ENCODE results near the gene PARD3B. TPM values are rescaled to one million over a fixed set of nuclear protein-coding genes. Genes with fewer than 3 reads are reported as not detected.

The PARD3B gene
- total RNA-seq, 2 donors from 2014 or later: 14.7 to 25.0 TPM

DNA sequence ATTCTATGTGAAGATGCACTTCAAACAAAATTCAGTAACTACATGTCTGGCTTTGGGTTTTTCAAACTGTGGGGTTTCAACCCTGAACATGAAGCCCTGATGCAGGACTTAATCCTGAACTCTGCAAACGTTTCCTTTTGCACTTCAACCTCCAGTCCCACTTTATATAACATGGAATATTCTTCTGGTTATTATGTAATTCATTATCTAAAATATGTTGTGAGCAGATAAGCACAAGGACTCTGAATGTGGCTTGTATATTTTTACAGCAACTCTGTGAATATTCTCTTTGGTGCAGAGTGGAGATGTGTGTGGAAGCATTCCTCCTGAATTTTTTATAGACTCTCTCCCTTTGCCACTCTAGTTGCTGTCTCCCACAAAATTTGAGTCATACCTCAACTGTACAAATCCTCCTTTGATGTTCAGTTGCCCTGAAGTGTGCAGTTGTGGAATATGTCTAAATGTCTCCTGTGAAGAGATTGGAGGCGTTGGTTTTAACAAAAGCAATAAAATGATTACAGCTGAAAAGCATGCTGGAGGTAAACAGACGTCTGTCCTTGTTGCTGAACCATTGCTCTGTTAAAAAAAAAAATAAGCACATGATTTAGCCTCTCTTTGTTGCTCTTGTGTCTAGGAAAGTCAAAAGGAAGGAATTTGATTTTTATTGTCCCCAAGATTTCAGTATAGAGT is 931.9 kb downstream of the PARD3B start:
- no peaks in the 10 kb centered on the region for H3K36me3 ChIP-seq
- no peaks in the 10 kb centered on the region for H3K27me3 ChIP-seq (replicated peaks; ENCODE audit: insufficient read depth)
- intact Hi-C loops (cut with DNase I): no loop called here
- TF ChIP-seq POLR2A (IDR thresholded peaks at IDR 0.05) (no peak), POLR2AphosphoS5 (IDR thresholded peaks at IDR 0.05) (no peak)
- TF ChIP-seq, protein P1, sequence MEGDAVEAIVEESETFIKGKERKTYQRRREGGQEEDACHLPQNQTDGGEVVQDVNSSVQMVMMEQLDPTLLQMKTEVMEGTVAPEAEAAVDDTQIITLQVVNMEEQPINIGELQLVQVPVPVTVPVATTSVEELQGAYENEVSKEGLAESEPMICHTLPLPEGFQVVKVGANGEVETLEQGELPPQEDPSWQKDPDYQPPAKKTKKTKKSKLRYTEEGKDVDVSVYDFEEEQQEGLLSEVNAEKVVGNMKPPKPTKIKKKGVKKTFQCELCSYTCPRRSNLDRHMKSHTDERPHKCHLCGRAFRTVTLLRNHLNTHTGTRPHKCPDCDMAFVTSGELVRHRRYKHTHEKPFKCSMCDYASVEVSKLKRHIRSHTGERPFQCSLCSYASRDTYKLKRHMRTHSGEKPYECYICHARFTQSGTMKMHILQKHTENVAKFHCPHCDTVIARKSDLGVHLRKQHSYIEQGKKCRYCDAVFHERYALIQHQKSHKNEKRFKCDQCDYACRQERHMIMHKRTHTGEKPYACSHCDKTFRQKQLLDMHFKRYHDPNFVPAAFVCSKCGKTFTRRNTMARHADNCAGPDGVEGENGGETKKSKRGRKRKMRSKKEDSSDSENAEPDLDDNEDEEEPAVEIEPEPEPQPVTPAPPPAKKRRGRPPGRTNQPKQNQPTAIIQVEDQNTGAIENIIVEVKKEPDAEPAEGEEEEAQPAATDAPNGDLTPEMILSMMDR (IDR thresholded peaks at IDR 0.05): no peak
- H3K27ac ChIP-seq: no peak overlapping the region
- H3K9me3 ChIP-seq: no peaks in the 10 kb centered on the region
- H3K4me3 ChIP-seq: no peak overlapping the region
- DNase-seq (ENCODE audit: low spot score): no peak
- H3K4me1 ChIP-seq (replicated peaks): no peaks in the 10 kb centered on the region
- WGBS: 45% methylated on average over 3 of the region's 3 CpGs

DNA sequence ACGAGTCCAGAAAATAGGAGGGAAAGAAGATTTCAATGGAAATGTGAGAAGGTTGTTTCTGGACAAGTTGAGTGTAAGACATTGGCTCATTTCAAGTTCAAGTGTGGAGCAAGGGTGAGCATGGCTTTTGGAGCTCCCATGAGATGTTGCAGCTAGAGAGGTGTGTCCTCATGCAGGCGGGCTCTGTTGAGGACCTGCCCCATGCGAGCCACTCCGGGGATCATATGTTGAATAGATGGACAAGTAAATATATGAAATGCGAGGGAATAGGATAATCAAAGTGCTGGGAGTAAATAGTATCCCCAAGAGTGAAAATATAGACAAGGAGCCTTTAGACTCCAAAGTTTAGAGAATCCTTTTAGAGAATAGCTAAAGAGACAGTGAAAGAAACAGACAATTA is 936.6 kb downstream of the PARD3B start:
- no peak for DNase-seq (ENCODE audit: low spot score)
- H3K27ac ChIP-seq: no peak overlapping the region
- intact Hi-C loops (cut with DNase I): no loop called here
- no peaks in the 10 kb centered on the region for H3K4me1 ChIP-seq (replicated peaks)
- H3K9me3 ChIP-seq: no peaks in the 10 kb centered on the region
- no peaks in the 10 kb centered on the region for H3K27me3 ChIP-seq (replicated peaks; ENCODE audit: insufficient read depth)
- H3K36me3 ChIP-seq: no peaks in the 10 kb centered on the region
- no peak overlapping the region for H3K4me3 ChIP-seq
- WGBS: 97% methylated on average over 5 of the region's 5 CpGs
- TF ChIP-seq POLR2AphosphoS5 (IDR thresholded peaks at IDR 0.05): no peak
- no peak for TF ChIP-seq POLR2A (IDR thresholded peaks at IDR 0.05)
- TF ChIP-seq, protein P1 (IDR thresholded peaks at IDR 0.05): no peak

DNA sequence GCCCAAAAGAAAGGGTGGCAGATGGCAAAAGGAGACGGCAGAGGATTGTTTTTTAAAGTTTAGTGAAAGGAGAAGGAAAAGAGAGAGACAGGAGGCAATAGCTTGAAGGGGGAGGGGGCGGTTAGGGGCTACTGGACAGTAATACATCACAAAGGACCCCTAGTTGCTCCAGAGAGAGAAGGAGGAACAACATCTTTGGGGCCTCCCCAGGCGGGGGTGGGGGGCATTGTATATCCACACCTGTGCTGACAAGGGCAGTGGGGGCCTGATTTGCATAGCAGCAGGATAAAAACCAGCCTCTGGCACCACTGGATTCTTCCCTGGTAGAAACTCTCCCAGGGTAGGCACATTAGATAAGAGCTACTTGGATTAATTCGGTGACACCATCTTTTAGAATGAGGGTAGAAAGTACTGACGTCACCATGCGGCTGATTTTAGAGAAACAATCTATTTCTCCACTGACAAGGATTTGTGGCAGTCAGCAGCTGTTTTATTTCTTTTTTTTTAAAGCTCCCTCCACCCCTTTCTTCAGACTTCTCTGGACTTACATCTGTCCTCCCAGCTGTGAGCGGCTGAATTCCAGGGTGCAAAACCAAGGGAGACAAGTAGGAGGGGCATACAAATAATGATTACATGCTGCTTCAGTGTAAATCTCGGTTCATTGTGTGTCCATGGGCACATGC is 937.3 kb downstream of the PARD3B start:
- no peak overlapping the region for H3K27ac ChIP-seq
- no peaks in the 10 kb centered on the region for H3K4me1 ChIP-seq (replicated peaks)
- no peaks in the 10 kb centered on the region for H3K9me3 ChIP-seq
- TF ChIP-seq, protein P1 (IDR thresholded peaks at IDR 0.05): no peak
- TF ChIP-seq POLR2A (IDR thresholded peaks at IDR 0.05) (no peak), POLR2AphosphoS5 (IDR thresholded peaks at IDR 0.05) (no peak)
- no peak overlapping the region for H3K4me3 ChIP-seq
- H3K36me3 ChIP-seq: no peaks in the 10 kb centered on the region
- 83% methylated on average over 8 of the region's 8 CpGs for WGBS
- DNase-seq (ENCODE audit: low spot score): no peak
- no peaks in the 10 kb centered on the region for H3K27me3 ChIP-seq (replicated peaks; ENCODE audit: insufficient read depth)
- intact Hi-C loops (cut with DNase I): no loop called here

DNA sequence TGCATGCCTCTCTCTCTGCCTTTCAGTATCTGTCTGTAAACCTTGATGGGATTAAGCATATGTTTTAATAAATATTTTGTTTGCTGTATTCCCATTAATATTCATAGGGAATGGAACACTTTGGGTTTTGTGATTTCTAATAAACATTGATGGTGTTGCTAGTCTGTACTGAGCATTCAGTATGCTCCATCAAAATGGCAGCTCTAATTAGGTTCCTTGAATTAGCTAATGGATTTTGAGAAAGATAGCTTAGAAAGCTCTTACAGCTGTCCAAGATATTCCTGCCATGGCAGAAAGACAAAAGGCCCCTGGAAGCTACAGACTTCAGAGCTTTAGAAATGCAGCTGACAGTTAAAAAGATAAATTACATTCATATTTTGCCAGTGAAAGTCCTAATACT is 937.8 kb downstream of the PARD3B start:
- TF ChIP-seq POLR2AphosphoS5 (IDR thresholded peaks at IDR 0.05) (no peak), POLR2A (IDR thresholded peaks at IDR 0.05) (no peak)
- TF ChIP-seq, protein P1 (IDR thresholded peaks at IDR 0.05): no peak
- no peaks in the 10 kb centered on the region for H3K27me3 ChIP-seq (replicated peaks; ENCODE audit: insufficient read depth)
- no peaks in the 10 kb centered on the region for H3K9me3 ChIP-seq
- intact Hi-C loops (cut with DNase I): no loop called here
- H3K27ac ChIP-seq: no peak overlapping the region
- no peaks in the 10 kb centered on the region for H3K4me1 ChIP-seq (replicated peaks)
- no peak for DNase-seq (ENCODE audit: low spot score)
- no peak overlapping the region for H3K4me3 ChIP-seq
- no peaks in the 10 kb centered on the region for H3K36me3 ChIP-seq

DNA sequence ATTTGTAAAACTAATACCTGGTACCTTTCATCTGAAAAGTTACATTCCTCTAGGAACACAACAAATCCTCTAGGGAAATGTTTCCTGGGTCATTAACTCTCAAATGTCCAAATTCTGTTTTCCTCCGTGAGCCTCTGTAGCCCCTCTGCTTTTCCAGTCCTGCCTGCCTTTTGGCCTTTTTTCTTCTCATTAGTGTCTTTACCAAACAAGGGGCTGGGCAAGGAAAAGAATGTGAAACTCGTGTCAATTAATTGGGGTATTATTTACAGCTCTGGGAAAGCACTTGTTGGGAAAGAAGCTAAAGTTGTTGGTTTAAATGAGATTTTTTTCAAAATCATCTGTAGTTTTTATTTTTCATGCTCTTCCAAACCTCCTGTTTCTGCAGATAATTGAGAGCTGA is 938.9 kb downstream of the PARD3B start:
- WGBS: 42% methylated on average over 2 of the region's 2 CpGs
- no peaks in the 10 kb centered on the region for H3K4me1 ChIP-seq (replicated peaks)
- intact Hi-C loops (cut with DNase I): no loop called here
- H3K27me3 ChIP-seq (replicated peaks; ENCODE audit: insufficient read depth): no peaks in the 10 kb centered on the region
- TF ChIP-seq POLR2AphosphoS5 (IDR thresholded peaks at IDR 0.05) (no peak), POLR2A (IDR thresholded peaks at IDR 0.05) (no peak)
- TF ChIP-seq, protein P1 (IDR thresholded peaks at IDR 0.05): no peak
- H3K9me3 ChIP-seq: no peaks in the 10 kb centered on the region
- H3K27ac ChIP-seq: no peak overlapping the region
- H3K4me3 ChIP-seq: no peak overlapping the region
- DNase-seq (ENCODE audit: low spot score): no peak
- H3K36me3 ChIP-seq: no peaks in the 10 kb centered on the region

Data from prostate gland (tissue), 2 donors.